IMR-90 (cell line): Measurements from ENCODE around the gene CACNA2D3. TPM values are rescaled to one million over a fixed set of nuclear protein-coding genes. Genes with fewer than 3 reads are reported as not detected.
A peak's percentile ranks its signal among the peaks of the same experiment; 100 is the strongest.

Experiments
- ATAC-seq: fragments of 200-7000 bp; cut with Tn5 transposase; 2 replicates; pipeline ENCODE4 v1.9.1; 2020; ENCODE audit warnings: low read depth, mild to moderate bottlenecking, moderate library complexity
- BruUV-seq: library from RNA; stranded (reverse); fragments of 400-500 nt; replicated peaks from 2 replicates; lab custom pipeline; 2021; lab: Mats Ljungman, UMichigan
- CTCF ChIA-PET: fragments of 300-600 bp; formaldehyde crosslinking; extraction: SDS; loops from one replicate; lab custom pipeline; 2021; ENCODE audit warnings: antibody characterized with exemption; lab: Yijun Ruan, JAX
- POLR2A ChIA-PET: fragments of 300-600 bp; sonication (Branson Sonifier 250); formaldehyde crosslinking; loops from one replicate; lab custom pipeline; 2022; ENCODE audit warnings: antibody characterized with exemption; ENCODE audit not compliant: unreplicated experiment; lab: Charles Lee
- DNase-seq: peaks from one replicate; pipeline ENCODE4 v3.0.0; 2013
- H2AFZ ChIP-seq: replicated peaks from 2 replicates; pipeline ENCODE3; 2013; ENCODE audit warnings: low read length, mild to moderate bottlenecking; ENCODE audit not compliant: poor library complexity
- H2AK5ac ChIP-seq: 2 replicates; pipeline ENCODE4 v1.6.1; 2013; ENCODE audit warnings: low read depth, low read length, inconsistent platforms
- H2AK9ac ChIP-seq: replicated peaks from 2 replicates; pipeline ENCODE3; 2013; ENCODE audit warnings: mild to moderate bottlenecking, low read depth, low read length, moderate library complexity; ENCODE audit not compliant: poor library complexity
- H2BK120ac ChIP-seq: 2 replicates; pipeline ENCODE4 v1.6.1; 2013; ENCODE audit warnings: low read depth, low read length, inconsistent platforms
- H2BK15ac ChIP-seq: 3 replicates; pipeline ENCODE4 v1.6.1; 2013; ENCODE audit warnings: low read depth, low read length, inconsistent platforms
- H2BK20ac ChIP-seq: 2 replicates; pipeline ENCODE4 v1.6.1; 2013; ENCODE audit warnings: low read depth, mild to moderate bottlenecking, inconsistent platforms, low read length, moderate library complexity
- H2BK5ac ChIP-seq: 2 replicates; pipeline ENCODE4 v1.6.1; 2013; ENCODE audit warnings: mild to moderate bottlenecking, low read depth, low read length, inconsistent platforms; ENCODE audit not compliant: poor library complexity, severe bottlenecking
- H3K14ac ChIP-seq: replicated peaks from 2 replicates; pipeline ENCODE4 v1.6.1; 2013; ENCODE audit warnings: low read depth, low read length, inconsistent platforms
- H3K18ac ChIP-seq: 2 replicates; pipeline ENCODE4 v1.6.1; 2013; ENCODE audit warnings: low read depth, low read length, control low read depth
- H3K23ac ChIP-seq: 2 replicates; pipeline ENCODE4 v1.6.1; 2013; ENCODE audit warnings: low read depth, low read length, inconsistent platforms
- H3K27ac ChIP-seq: 2 replicates; pipeline ENCODE4 v1.5.1; 2013; ENCODE audit warnings: mild to moderate bottlenecking, control low read depth, low read length; ENCODE audit not compliant: insufficient read depth
- H3K27me3 ChIP-seq: 2 replicates; pipeline ENCODE4 v1.6.1; 2013; ENCODE audit warnings: low read length; ENCODE audit not compliant: control insufficient read depth, insufficient read depth
- H3K36me3 ChIP-seq: 2 replicates; pipeline ENCODE4 v1.6.1; 2013; ENCODE audit warnings: low read length, mixed read lengths; ENCODE audit not compliant: control insufficient read depth, insufficient read depth
- H3K4ac ChIP-seq: 2 replicates; pipeline ENCODE4 v1.6.1; 2013; ENCODE audit warnings: low read depth, low read length, inconsistent platforms
- H3K4me1 ChIP-seq: 2 replicates; pipeline ENCODE4 v1.6.1; 2013; ENCODE audit warnings: low read length, mixed read lengths; ENCODE audit not compliant: control insufficient read depth, insufficient read depth
- H3K4me2 ChIP-seq: 2 replicates; pipeline ENCODE4 v1.6.1; 2013; ENCODE audit warnings: low read depth, mild to moderate bottlenecking, control low read depth, low read length, moderate library complexity
- H3K4me3 ChIP-seq: 2 replicates; pipeline ENCODE4 v1.5.1; 2013; ENCODE audit warnings: low read depth, mild to moderate bottlenecking, control low read depth, low read length, moderate library complexity; ENCODE audit not compliant: insufficient read depth
- H3K56ac ChIP-seq: 2 replicates; pipeline ENCODE4 v1.6.1; 2013; ENCODE audit warnings: low read length, inconsistent platforms; ENCODE audit not compliant: insufficient read depth; ENCODE audit errors: extremely low read depth
- H3K79me1 ChIP-seq, 2 experiments: 2 replicates each; pipeline ENCODE4 v1.6.1; 2013; ENCODE audit warnings: low read length in 2 of 2, inconsistent platforms in 1 of 2, low read depth in 1 of 2
- H3K9ac ChIP-seq: 2 replicates; pipeline ENCODE4 v1.6.1; 2013; ENCODE audit warnings: low read depth, low read length, control low read depth
- H3K9me1 ChIP-seq: 2 replicates; pipeline ENCODE4 v1.6.1; 2013; ENCODE audit warnings: low read length, inconsistent platforms; ENCODE audit not compliant: insufficient read depth
- H3K9me3 ChIP-seq: 2 replicates; pipeline ENCODE4 v1.6.1; 2013; ENCODE audit warnings: low read length; ENCODE audit not compliant: control insufficient read depth, insufficient read depth
- H4K20me1 ChIP-seq: 2 replicates; pipeline ENCODE4 v1.6.1; 2013; ENCODE audit warnings: low read length, inconsistent platforms; ENCODE audit not compliant: insufficient read depth
- H4K5ac ChIP-seq: 2 replicates; pipeline ENCODE4 v1.6.1; 2013; ENCODE audit warnings: mild to moderate bottlenecking, low read depth, low read length, control low read depth
- H4K8ac ChIP-seq, 2 experiments: 2 replicates each; pipeline ENCODE4 v1.6.1; 2013; ENCODE audit warnings: low read depth in 2 of 2, low read length in 2 of 2, control low read depth in 1 of 2, inconsistent platforms in 1 of 2
- H4K91ac ChIP-seq: 2 replicates; pipeline ENCODE4 v1.6.1; 2013; ENCODE audit warnings: low read depth, low read length, inconsistent platforms; ENCODE audit not compliant: insufficient read depth
- BHLHE40 ChIP-seq: fragments of 150-350 bp; IDR thresholded peaks from 2 replicates; pipeline ENCODE4 v1.6.1; 2016; ENCODE audit warnings: mild to moderate bottlenecking, low read depth, low read length
- CEBPB ChIP-seq: IDR thresholded peaks from 2 replicates; pipeline ENCODE4 v1.6.1; 2012; ENCODE audit warnings: low read depth, low read length, improper control_type of control experiment
- CHD1 ChIP-seq: IDR thresholded peaks from 2 replicates; pipeline ENCODE4 v1.6.1; 2012; ENCODE audit warnings: low read depth, low read length, improper control_type of control experiment
- CTCF ChIP-seq: conservative IDR thresholded peaks from 2 replicates; pipeline ENCODE4 v1.5.1; 2012; ENCODE audit warnings: mild to moderate bottlenecking, low read depth, low read length, improper control_type of control experiment
- ELK1 ChIP-seq: fragments of 150-350 bp; IDR thresholded peaks from 2 replicates; pipeline ENCODE4 v1.6.1; 2016; ENCODE audit warnings: low read depth, mild to moderate bottlenecking, low read length, moderate library complexity, borderline replicate concordance
- FOS ChIP-seq: fragments of 150-350 bp; IDR thresholded peaks from 2 replicates; pipeline ENCODE4 v1.6.1; 2016; ENCODE audit warnings: low read depth, low read length
- MAFK ChIP-seq: IDR thresholded peaks from 2 replicates; pipeline ENCODE4 v1.6.1; 2012; ENCODE audit warnings: low read depth, low read length, improper control_type of control experiment
- MAZ ChIP-seq: IDR thresholded peaks from 2 replicates; pipeline ENCODE4 v1.6.1; 2012; ENCODE audit warnings: low read depth, mild to moderate bottlenecking, low read length, improper control_type of control experiment, moderate library complexity, borderline replicate concordance
- NFE2L2 ChIP-seq: fragments of 150-350 bp; IDR thresholded peaks from 2 replicates; pipeline ENCODE4 v1.6.1; 2016; ENCODE audit warnings: low read depth, mild to moderate bottlenecking, low read length
- POLR2A ChIP-seq: IDR thresholded peaks from 2 replicates; pipeline ENCODE4 v1.6.1; 2012; ENCODE audit warnings: mild to moderate bottlenecking, low read depth, low read length
- RCOR1 ChIP-seq: IDR thresholded peaks from 2 replicates; pipeline ENCODE4 v1.6.1; 2012; ENCODE audit warnings: mild to moderate bottlenecking, low read length, improper control_type of control experiment; ENCODE audit not compliant: insufficient replicate concordance
- RFX5 ChIP-seq: IDR thresholded peaks from 2 replicates; pipeline ENCODE4 v1.8.0; 2012; ENCODE audit warnings: low read depth, mild to moderate bottlenecking, low read length, moderate library complexity
- SMC3 ChIP-seq: fragments of 150-350 bp; IDR thresholded peaks from 2 replicates; pipeline ENCODE4 v1.6.1; 2016; ENCODE audit warnings: low read depth, mild to moderate bottlenecking, antibody characterized with exemption, low read length, moderate library complexity
- WGBS, 2 experiments: methylation state at CpG; one replicate each; pipeline versions ENCODE4 v1.1.5 to v1.1.7; 2013; ENCODE audit warnings: missing lambda C conversion rate in 2 of 2; ENCODE audit not compliant: insufficient read length in 1 of 2; ENCODE audit errors: extremely low coverage in 2 of 2; 5-methylcytosine and 5-hydroxymethylcytosine counted together
- dilution Hi-C: fragments of 300-500 bp; cut with HindIII; formaldehyde crosslinking; loops from one replicate; pipeline ENCODE4 v1.14.3; 2018; ENCODE audit warnings: low sequenced_read_pairs; ENCODE audit not compliant: unreplicated experiment
- in situ Hi-C: fragments of 300-500 bp; cut with MboI; formaldehyde crosslinking; loops from 3 replicates; pipeline ENCODE4 v1.14.3; 2019; ENCODE audit warnings: low sequenced_read_pairs, inconsistent platforms, mixed read lengths
- intact Hi-C: fragments of 100-400 bp; cut with micrococcal nuclease; formaldehyde crosslinking; loops from 2 replicates; pipeline ENCODE4 v1.10.0; 2022
- polyA plus RNA-seq, 3 experiments: library from polyadenylated mRNA; depleted of rRNA; stranded (reverse); fragments of >200 nt; gene quantifications; 2 replicates each; pipeline ENCODE4 v1.2.3, GENCODE V29; 2012; ENCODE audit warnings: low replicate concordance in 1 of 3
- total RNA-seq: library from RNA; depleted of rRNA; stranded (reverse); fragments of >200 nt; gene quantifications from 2 replicates; pipeline ENCODE4 v1.2.3, GENCODE V29; 2012

CACNA2D3 gene
- total and polyA plus RNA-seq, 2 of the 4 experiments (the other 2 are of a cell fraction), result 0.36 to 0.41 TPM

GRCh38 chr3:54962200-54962599 lies 839.8 kb downstream of the CACNA2D3 start:
- Histone ChIP-seq H3K18ac (no peak overlapping the region), H4K5ac (peak overlapping the region; percentile 52; the same call in 1 of the 2 replicates), H2BK120ac (0 out of 2 replicates have a peak overlapping the region, but pooled peaks have one; percentile 29), H3K9ac (no peak overlapping the region), H3K9me1 (peaks cover 24% of the 10 kb centered on the region), H3K79me1 (no peaks in the 10 kb centered on the region; a peak in 1 of 4 replicates), H2BK5ac (no peak overlapping the region), H2AK9ac (no peak overlapping the region), H2AFZ (no peak overlapping the region), H4K20me1 (no peaks in the 10 kb centered on the region), H3K14ac (no peak overlapping the region), H3K56ac (no peak overlapping the region), H3K4me2 (no peak overlapping the region), H3K4me1 (peaks cover 13% of the 10 kb centered on the region), H3K9me3 (no peaks in the 10 kb centered on the region), H3K27me3 (no peaks in the 10 kb centered on the region), H2BK15ac (peak overlapping the region; percentile 31; the same call in 1 of the 3 replicates), H2AK5ac (no peak overlapping the region), H3K27ac (no peak overlapping the region), H4K91ac (no peak overlapping the region), H4K8ac (no peak overlapping the region), H3K23ac (no peak overlapping the region), H3K4me3 (no peak overlapping the region), H3K4ac (peak overlapping the region; percentile 25; the same call in 1 of the 2 replicates), H2BK20ac (no peak overlapping the region), H3K36me3 (no peaks in the 10 kb centered on the region)
- ChIA-PET POLR2A (interaction anchor here (0.7 kb wide), 1 partner anchor 290 kb away, joined by 4 read pairs; no protein-coding TSS in a partner anchor), CTCF (interaction anchor here (0.7 kb wide), 1 partner anchor 208 kb away, joined by 3 read pairs; no protein-coding TSS in a partner anchor)
- BruUV-seq, result no TSS peak
- in situ Hi-C loops, result no loop called here
- ATAC-seq (no peak), DNase-seq (no peak)
- dilution Hi-C loops, result no loop called here
- intact Hi-C loops, result loop anchor here (2.0 kb wide), 1 partner anchor 57 kb away; no protein-coding TSS in a partner anchor
- WGBS, 2 experiments, result no CpG with 5 or more reads among the region's 2 CpGs
- TF ChIP-seq FOS (no peak), RCOR1 (no peak), CEBPB (no peak), CTCF (no peak), NFE2L2 (no peak), CHD1 (no peak), SMC3 (no peak), RFX5 (no peak), ELK1 (no peak), MAFK (no peak), MAZ (no peak), POLR2A (no peak), BHLHE40 (no peak)
